ENCODE measurements around the gene LBH. TPM values are rescaled to one million over a fixed set of nuclear protein-coding genes. Genes with fewer than 3 reads are reported as not detected.

The LBH gene
- total and polyA plus RNA-seq, 2 experiments from 2014 or later, result 54.1 to 75.9 TPM

- DNase-seq (ENCODE audit: low spot score), result no peak
- WGBS (ENCODE audit: low lambda C conversion rate, missing lambda C conversion rate), result 98% methylated on average over 3 of the region's 3 CpGs
- Histone ChIP-seq H3K9me2 (replicated peaks; ENCODE audit: insufficient read depth) (no peaks in the 10 kb centered on the region), H3K4me2 (no peak overlapping the region), H3K9me3 (ENCODE audit: low read depth) (no peaks in the 10 kb centered on the region), H3K4me1 (ENCODE audit: insufficient read depth) (peaks cover 5% of the 10 kb centered on the region), H3K27ac (no peak overlapping the region), H3K27me3 (no peaks in the 10 kb centered on the region), H3K4me3 (no peak overlapping the region), H2AFZ (no peak overlapping the region), H4K20me1 (ENCODE audit: insufficient read depth, poor library complexity, severe bottlenecking) (peaks cover 11% of the 10 kb centered on the region), H3K36me3 (replicated peaks; ENCODE audit: insufficient read depth, low read depth) (peaks cover 3% of the 10 kb centered on the region), H3K79me2 (peaks cover 72% of the 10 kb centered on the region)
- TF ChIP-seq CTCF (IDR thresholded peaks at IDR 0.05; ENCODE audit: poor library complexity) (no peak), EZH2 (IDR thresholded peaks at IDR 0.05; ENCODE audit: borderline replicate concordance) (no peak), EZH2phosphoT487 (IDR thresholded peaks at IDR 0.05; ENCODE audit: low read depth, severe bottlenecking, unreplicated experiment) (no peak)
Observed at GRCh38 chr2:30243231-30243630, 11.9 kb downstream of the LBH start.

- no peak overlapping the region for H3K4me2 ChIP-seq
- no peaks in the 10 kb centered on the region for H4K20me1 ChIP-seq (ENCODE audit: insufficient read depth, poor library complexity, severe bottlenecking)
- 88% methylated on average over 5 of the region's 5 CpGs for WGBS (ENCODE audit: low lambda C conversion rate, missing lambda C conversion rate)
Observed at GRCh38 chr2:30245364-30245763, 14.0 kb downstream of the LBH start.

GRCh38 chr2:30248791-30249190 lies 17.5 kb downstream of the LBH start:
- H3K4me3 ChIP-seq, result no peak overlapping the region
- no peak overlapping the region for H2AFZ ChIP-seq
- H3K27me3 ChIP-seq, result no peaks in the 10 kb centered on the region
- peaks cover 68% of the 10 kb centered on the region for H3K79me2 ChIP-seq
- DNase-seq (ENCODE audit: low spot score), result no peak
- H3K9me3 ChIP-seq (ENCODE audit: low read depth), result no peaks in the 10 kb centered on the region
- H4K20me1 ChIP-seq (ENCODE audit: insufficient read depth, poor library complexity, severe bottlenecking), result no peaks in the 10 kb centered on the region
- TF ChIP-seq EZH2 (IDR thresholded peaks at IDR 0.05; ENCODE audit: borderline replicate concordance) (no peak), EZH2phosphoT487 (IDR thresholded peaks at IDR 0.05; ENCODE audit: low read depth, severe bottlenecking, unreplicated experiment) (no peak), CTCF (IDR thresholded peaks at IDR 0.05; ENCODE audit: poor library complexity) (no peak)
- peaks cover 24% of the 10 kb centered on the region for H3K4me1 ChIP-seq (ENCODE audit: insufficient read depth)
- no peaks in the 10 kb centered on the region for H3K36me3 ChIP-seq (replicated peaks; ENCODE audit: insufficient read depth, low read depth)
- no peak overlapping the region for H3K4me2 ChIP-seq
- no peaks in the 10 kb centered on the region for H3K9me2 ChIP-seq (replicated peaks; ENCODE audit: insufficient read depth)
- no peak overlapping the region for H3K27ac ChIP-seq
- WGBS (ENCODE audit: low lambda C conversion rate, missing lambda C conversion rate), result 55% methylated on average over 2 of the region's 2 CpGs

More at GRCh38 chr2:30245364-30245763, 14.0 kb downstream of the LBH start:
- H3K27ac ChIP-seq, result no peak overlapping the region
- no peaks in the 10 kb centered on the region for H3K9me3 ChIP-seq (ENCODE audit: low read depth)
- DNase-seq (ENCODE audit: low spot score), result no peak
- H3K36me3 ChIP-seq (replicated peaks; ENCODE audit: insufficient read depth, low read depth), result no peaks in the 10 kb centered on the region
- no peaks in the 10 kb centered on the region for H3K27me3 ChIP-seq
- no peaks in the 10 kb centered on the region for H3K4me1 ChIP-seq (ENCODE audit: insufficient read depth)
- no peaks in the 10 kb centered on the region for H3K9me2 ChIP-seq (replicated peaks; ENCODE audit: insufficient read depth)
- peaks cover 79% of the 10 kb centered on the region for H3K79me2 ChIP-seq
- no peak for TF ChIP-seq EZH2phosphoT487 (IDR thresholded peaks at IDR 0.05; ENCODE audit: low read depth, severe bottlenecking, unreplicated experiment)
- no peak overlapping the region for H2AFZ ChIP-seq
- no peak overlapping the region for H3K4me3 ChIP-seq

- no peaks in the 10 kb centered on the region for H3K36me3 ChIP-seq (replicated peaks; ENCODE audit: insufficient read depth, low read depth)
- no peak overlapping the region for H3K4me3 ChIP-seq
- no peaks in the 10 kb centered on the region for H3K9me3 ChIP-seq (ENCODE audit: low read depth)
- H3K27ac ChIP-seq, result no peak overlapping the region
- DNase-seq (ENCODE audit: low spot score), result no peak
- 74% methylated on average over 7 of the region's 7 CpGs for WGBS (ENCODE audit: low lambda C conversion rate, missing lambda C conversion rate)
- peaks cover 62% of the 10 kb centered on the region for H3K79me2 ChIP-seq
- H3K27me3 ChIP-seq, result no peaks in the 10 kb centered on the region
- no peaks in the 10 kb centered on the region for H3K9me2 ChIP-seq (replicated peaks; ENCODE audit: insufficient read depth)
- H2AFZ ChIP-seq, result no peak overlapping the region
- H3K4me2 ChIP-seq, result no peak overlapping the region
- no peak for TF ChIP-seq CTCF (IDR thresholded peaks at IDR 0.05; ENCODE audit: poor library complexity)
- no peak for TF ChIP-seq EZH2 (IDR thresholded peaks at IDR 0.05; ENCODE audit: borderline replicate concordance)
- TF ChIP-seq EZH2phosphoT487 (IDR thresholded peaks at IDR 0.05; ENCODE audit: low read depth, severe bottlenecking, unreplicated experiment), result no peak
- H3K4me1 ChIP-seq (ENCODE audit: insufficient read depth), result peaks cover 30% of the 10 kb centered on the region
- H4K20me1 ChIP-seq (ENCODE audit: insufficient read depth, poor library complexity, severe bottlenecking), result no peaks in the 10 kb centered on the region
Observed at GRCh38 chr2:30249354-30249753, 18.0 kb downstream of the LBH start.
